H9 (cell line): Measurements from ENCODE around the gene UNC13C. TPM values are rescaled to one million over a fixed set of nuclear protein-coding genes. Genes with fewer than 3 reads are reported as not detected.

Experiments used
- DNase-seq: peaks from one replicate; pipeline ENCODE4 v3.0.0-alpha.2; 2017
- H2AFZ ChIP-seq: one replicate; pipeline ENCODE4 v1.6.1; 2013; ENCODE audit warnings: mild to moderate bottlenecking, low read length, control low read depth, moderate library complexity
- H2AK5ac ChIP-seq: 2 replicates; pipeline ENCODE4 v1.6.1; 2013; ENCODE audit warnings: low read length, control low read depth, mixed read lengths; ENCODE audit not compliant: insufficient read length
- H2BK120ac ChIP-seq: one replicate; pipeline ENCODE4 v1.6.1; 2013; ENCODE audit warnings: low read depth, mild to moderate bottlenecking, low read length, control low read depth, inconsistent platforms; ENCODE audit not compliant: poor library complexity, severe bottlenecking
- H2BK12ac ChIP-seq: 2 replicates; pipeline ENCODE4 v1.6.1; 2013; ENCODE audit warnings: low read length, control low read depth, mixed read lengths, low read depth; ENCODE audit not compliant: insufficient read length
- H2BK15ac ChIP-seq: 2 replicates; pipeline ENCODE4 v1.6.1; 2013; ENCODE audit warnings: low read depth, low read length, control low read depth
- H2BK20ac ChIP-seq: one replicate; pipeline ENCODE4 v1.6.1; 2013; ENCODE audit warnings: low read depth, mild to moderate bottlenecking, low read length, control low read depth, inconsistent platforms; ENCODE audit not compliant: poor library complexity, severe bottlenecking
- H2BK5ac ChIP-seq: 2 replicates; pipeline ENCODE4 v1.6.1; 2013; ENCODE audit warnings: low read length, control low read depth, mixed read lengths; ENCODE audit not compliant: insufficient read length
- H3K14ac ChIP-seq: 2 replicates; pipeline ENCODE4 v1.6.1; 2013; ENCODE audit warnings: low read length, control low read depth; ENCODE audit not compliant: insufficient read depth
- H3K18ac ChIP-seq: 2 replicates; pipeline ENCODE4 v1.6.1; 2013; ENCODE audit warnings: low read depth, mild to moderate bottlenecking, mixed read lengths, low read length, control low read depth; ENCODE audit not compliant: insufficient read length
- H3K23ac ChIP-seq: 2 replicates; pipeline ENCODE4 v1.6.1; 2013; ENCODE audit warnings: low read length, control low read depth, mixed read lengths, low read depth; ENCODE audit not compliant: insufficient read length
- H3K23me2 ChIP-seq: 2 replicates; pipeline ENCODE4 v1.6.1; 2013; ENCODE audit warnings: low read depth, mild to moderate bottlenecking, mixed read lengths, low read length, control low read depth; ENCODE audit not compliant: insufficient read length, poor library complexity, severe bottlenecking
- H3K27ac ChIP-seq: 2 replicates; pipeline ENCODE4 v1.5.1; 2013; ENCODE audit warnings: low read length, control low read depth, mixed read lengths, low read depth; ENCODE audit not compliant: insufficient read length
- H3K27me3 ChIP-seq: 2 replicates; pipeline ENCODE4 v1.6.1; 2013; ENCODE audit warnings: low read length, control low read depth, inconsistent platforms; ENCODE audit not compliant: insufficient read depth
- H3K4ac ChIP-seq: 2 replicates; pipeline ENCODE4 v1.6.1; 2013; ENCODE audit warnings: low read depth, mild to moderate bottlenecking, control low read depth, inconsistent platforms, low read length, moderate library complexity
- H3K4me1 ChIP-seq: 2 replicates; pipeline ENCODE4 v1.6.1; 2013; ENCODE audit warnings: low read length, control low read depth, inconsistent platforms; ENCODE audit not compliant: insufficient read depth
- H3K4me2 ChIP-seq: 2 replicates; pipeline ENCODE4 v1.6.1; 2013; ENCODE audit warnings: low read length, control low read depth, mixed read lengths; ENCODE audit not compliant: insufficient read length, insufficient read depth
- H3K56ac ChIP-seq: 2 replicates; pipeline ENCODE4 v1.6.1; 2013; ENCODE audit warnings: low read depth, mild to moderate bottlenecking, mixed read lengths, low read length, control low read depth; ENCODE audit not compliant: insufficient read length
- H3K79me1 ChIP-seq: 2 replicates; pipeline ENCODE4 v1.6.1; 2013; ENCODE audit warnings: low read depth, mild to moderate bottlenecking, moderate library complexity, low read length, control low read depth, inconsistent platforms; ENCODE audit not compliant: insufficient read depth, poor library complexity, severe bottlenecking
- H3K79me2 ChIP-seq: 2 replicates; pipeline ENCODE4 v1.6.1; 2013; ENCODE audit warnings: low read length, control low read depth, inconsistent platforms; ENCODE audit not compliant: insufficient read depth
- H3K9ac ChIP-seq: 2 replicates; pipeline ENCODE4 v1.6.1; 2013; ENCODE audit warnings: low read length, control low read depth, mixed read lengths; ENCODE audit not compliant: insufficient read length; ENCODE audit errors: extremely low read depth
- H3K9me3 ChIP-seq: one replicate; pipeline ENCODE4 v1.6.1; 2013; ENCODE audit warnings: low read depth, low read length, inconsistent platforms; ENCODE audit not compliant: control insufficient read depth
- H3T11ph ChIP-seq: one replicate; pipeline ENCODE4 v1.6.1; 2013; ENCODE audit warnings: mild to moderate bottlenecking, low read length, control low read depth, inconsistent platforms
- H4K20me1 ChIP-seq: one replicate; pipeline ENCODE4 v1.6.1; 2013; ENCODE audit not compliant: control insufficient read depth, insufficient read length, insufficient read depth
- H4K5ac ChIP-seq: 2 replicates; pipeline ENCODE4 v1.6.1; 2013; ENCODE audit warnings: low read depth, mild to moderate bottlenecking, mixed read lengths, low read length, control low read depth; ENCODE audit not compliant: insufficient read length
- H4K8ac ChIP-seq: replicated peaks from 2 replicates; pipeline ENCODE4 v1.6.1; 2013; ENCODE audit warnings: low read length, control low read depth, mixed read lengths, low read depth; ENCODE audit not compliant: insufficient read length
- H4K91ac ChIP-seq: 2 replicates; pipeline ENCODE4 v1.6.1; 2013; ENCODE audit warnings: low read depth, mild to moderate bottlenecking, moderate library complexity, mixed read lengths, low read length, control low read depth; ENCODE audit not compliant: insufficient read length
- H3K27ac Mint-ChIP-seq, 3 experiments: 2 replicates in 2 of 3; 3 replicates in 1 of 3; pipeline ENCODE4 v1.8.0; 2020 to 2021; ENCODE audit warnings: mixed read lengths in 3 of 3, mild to moderate bottlenecking in 1 of 3, moderate library complexity in 1 of 3
- H3K27me3 Mint-ChIP-seq: 2 replicates; pipeline ENCODE4 v1.8.0; 2021; ENCODE audit warnings: low read depth, mild to moderate bottlenecking, moderate library complexity, mixed read lengths
- H3K36me3 Mint-ChIP-seq, 3 experiments: 2 replicates in 2 of 3; 3 replicates in 1 of 3; pipeline ENCODE4 v1.8.0; 2020 to 2021; ENCODE audit warnings: low read depth in 3 of 3, mixed read lengths in 3 of 3; ENCODE audit not compliant: insufficient read depth in 1 of 3
- H3K4me1 Mint-ChIP-seq, 2 experiments: 2 replicates each; pipeline ENCODE4 v1.8.0; 2020; ENCODE audit warnings: mixed read lengths in 2 of 2
- H3K4me3 Mint-ChIP-seq, 2 experiments: 2 replicates in 1 of 2; 3 replicates in 1 of 2; pipeline ENCODE4 v1.8.0; 2020 to 2021; ENCODE audit warnings: mild to moderate bottlenecking in 2 of 2, mixed read lengths in 2 of 2, moderate library complexity in 1 of 2
- H3K9me3 Mint-ChIP-seq, 2 experiments: 2 replicates in 1 of 2; 3 replicates in 1 of 2; pipeline ENCODE4 v1.8.0; 2020; ENCODE audit warnings: mild to moderate bottlenecking in 2 of 2, mixed read lengths in 2 of 2, moderate library complexity in 1 of 2
- CTCF ChIP-seq: fragments of 200-600 bp; sonication (generic); conservative IDR thresholded peaks from 3 replicates; pipeline ENCODE4 v1.8.0; 2021; ENCODE audit warnings: antibody characterized with exemption, mild to moderate bottlenecking
- WGBS: extraction: QIAGEN DNeasy Blood & Tissue Kit; methylation state at CpG from one replicate; pipeline ENCODE4 v1.1.7; 2013; ENCODE audit warnings: missing lambda C conversion rate, low lambda C conversion rate, mixed read lengths; ENCODE audit not compliant: insufficient read length; ENCODE audit errors: extremely low coverage; 5-methylcytosine and 5-hydroxymethylcytosine counted together
- total RNA-seq: library from RNA; stranded (reverse); gene quantifications from 2 replicates; pipeline ENCODE4 v1.2.1, GENCODE V29; 2021

Gene UNC13C
- total RNA-seq, 1 experiment from 2014 or later: 0.02 TPM

DNA sequence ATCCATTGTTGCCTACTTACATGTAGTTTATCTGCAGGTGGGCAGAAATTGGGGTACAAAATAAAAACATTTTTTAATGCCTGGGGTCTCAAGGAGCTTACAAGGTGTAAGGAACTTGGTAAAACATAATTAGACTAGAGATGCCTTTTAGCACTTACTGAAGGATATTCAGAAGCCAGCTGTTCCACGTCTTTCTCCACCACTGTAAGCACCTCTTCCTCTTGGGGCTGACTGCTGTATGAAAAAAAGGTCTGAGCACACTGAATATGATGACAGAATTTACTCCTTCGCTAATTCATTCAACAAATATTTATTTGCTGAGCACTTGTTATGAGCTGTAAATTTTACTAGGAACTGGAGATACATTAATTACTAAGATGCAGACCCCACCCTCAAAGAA is 539.1 kb downstream of the UNC13C start:
- Histone ChIP-seq H3K56ac (no peak overlapping the region), H2BK20ac (no peak overlapping the region), H3K27ac (no peak overlapping the region), H3K18ac (no peak overlapping the region), H4K91ac (no peak overlapping the region), H2BK120ac (no peak overlapping the region), H3K27me3 (no peaks in the 10 kb centered on the region), H3K9ac (no peak overlapping the region), H3K4me2 (no peak overlapping the region), H3T11ph (no peak overlapping the region), H3K9me3 (no peaks in the 10 kb centered on the region), H2AFZ (no peak overlapping the region), H3K23ac (no peak overlapping the region), H3K23me2 (no peaks in the 10 kb centered on the region), H3K4me1 (no peaks in the 10 kb centered on the region), H2BK15ac (no peak overlapping the region), H3K79me2 (no peaks in the 10 kb centered on the region), H4K8ac (no peak overlapping the region), H4K20me1 (no peaks in the 10 kb centered on the region), H3K79me1 (no peaks in the 10 kb centered on the region), H2BK5ac (no peak overlapping the region), H3K14ac (no peak overlapping the region), H2AK5ac (no peak overlapping the region), H4K5ac (no peak overlapping the region), H3K4ac (no peak overlapping the region), H2BK12ac (no peak overlapping the region)
- peaks cover 7 to 9% of the 10 kb centered on the region in 2 experiments; a peak in 2 of 4 replicates for H3K4me1 Mint-ChIP-seq
- no peak overlapping the region for H3K27ac Mint-ChIP-seq
- DNase-seq: no peak
- H3K36me3 Mint-ChIP-seq: no peaks in the 10 kb centered on the region; a peak in 1 of 7 replicates
- TF ChIP-seq CTCF: no peak
- H3K4me3 Mint-ChIP-seq: no peak overlapping the region
- H3K27me3 Mint-ChIP-seq: no peaks in the 10 kb centered on the region
- no CpG with 5 or more reads among the region's 2 CpGs for WGBS
- no peaks in the 10 kb centered on the region; a peak in 3 of 5 replicates for H3K9me3 Mint-ChIP-seq
